CD4-positive, alpha-beta T cell treated with Interleukin-21 for 1 hour (primary cell): Measurements from ENCODE around the gene ASB4.
"Not testable (repeated sequence)": the region's sequence is repeated elsewhere in the genome, so short reads cannot be mapped to it uniquely, and the experiment has no call there.

ENCODE experiments used
- DNase-seq: peaks from one replicate; pipeline ENCODE4 v3.0.0-alpha.2; 2020

ASB4 gene

GRCh38 chr7:95485391-95486123, at the start of gene ASB4:
ASB4 (plus strand) TSS chr7:95485943; CDS start chr7:95485972, 29 bp downstream.
- DNase-seq, result no peak

- DNase-seq, result no peak
Measured at GRCh38 chr7:95436407-95436806, 49.3 kb upstream of the ASB4 start.

- no peak for DNase-seq
Measured at GRCh38 chr7:95440394-95441038, 45.2 kb upstream of the ASB4 start.

- no peak for DNase-seq
Measured at GRCh38 chr7:95441042-95441823, 44.5 kb upstream of the ASB4 start.

GRCh38 chr7:95444796-95445195, 40.9 kb upstream of the ASB4 start:
- DNase-seq, result no peak

- no peak for DNase-seq
Measured at GRCh38 chr7:95446618-95447017, 39.1 kb upstream of the ASB4 start.

GRCh38 chr7:95454438-95455045, 31.2 kb upstream of the ASB4 start:
- DNase-seq, result no peak

GRCh38 chr7:95457947-95458346, 27.8 kb upstream of the ASB4 start:
- no peak for DNase-seq

- DNase-seq, result not testable (repeated sequence)
Measured at GRCh38 chr7:95460653-95461052, 25.1 kb upstream of the ASB4 start.

GRCh38 chr7:95467912-95468607, 17.7 kb upstream of the ASB4 start:
- no peak for DNase-seq

GRCh38 chr7:95469187-95469586, 16.6 kb upstream of the ASB4 start:
- DNase-seq, result no peak

- no peak for DNase-seq
Measured at GRCh38 chr7:95469848-95470247, 15.9 kb upstream of the ASB4 start.

GRCh38 chr7:95470452-95470851, 15.3 kb upstream of the ASB4 start:
- DNase-seq, result no peak

- DNase-seq, result no peak
Measured at GRCh38 chr7:95471071-95471470, 14.7 kb upstream of the ASB4 start.

- DNase-seq, result no peak
Measured at GRCh38 chr7:95472581-95473161, 13.1 kb upstream of the ASB4 start.

GRCh38 chr7:95473276-95473985, 12.3 kb upstream of the ASB4 start:
- no peak for DNase-seq

- DNase-seq, result no peak
Measured at GRCh38 chr7:95476072-95476847, 9.5 kb upstream of the ASB4 start.

GRCh38 chr7:95476904-95477594, 8.7 kb upstream of the ASB4 start:
- DNase-seq, result peak; percentile 60

- DNase-seq, result no peak
Measured at GRCh38 chr7:95478272-95479037, 7.3 kb upstream of the ASB4 start.
